Sigmoid colon (tissue), 7 donors: Measurements from ENCODE around the gene FBXL17. TPM values are rescaled to one million over a fixed set of nuclear protein-coding genes. Genes with fewer than 3 reads are reported as not detected.

Experiments used
- DNase-seq: peaks from one replicate; pipeline ENCODE4 v3.0.0-alpha.2; 2019
- H3K27ac ChIP-seq, 4 donors: fragments of 200-600 bp; sonication (generic); one replicate each; pipeline ENCODE4 v1.5.1; 2016 to 2019; ENCODE audit warnings: mild to moderate bottlenecking in 1 of 4
- H3K27me3 ChIP-seq, 3 donors: fragments of 200-600 bp; sonication (generic); one replicate each; pipeline ENCODE4 v1.5.1; 2019; ENCODE audit warnings: mild to moderate bottlenecking in 1 of 3
- H3K36me3 ChIP-seq, 4 donors: fragments of 200-600 bp; sonication (generic); one replicate each; pipeline ENCODE4 v1.5.1; 2016 to 2019
- H3K4me1 ChIP-seq, 4 donors: fragments of 200-600 bp; sonication (generic); one replicate each; pipeline ENCODE4 v1.5.1; 2017 to 2019
- H3K4me3 ChIP-seq, 4 donors: fragments of 200-600 bp; sonication (generic); one replicate each; pipeline ENCODE4 v1.5.1; 2017 to 2019; ENCODE audit warnings: mild to moderate bottlenecking in 2 of 4, moderate library complexity in 1 of 4
- H3K9me3 ChIP-seq, 4 donors: fragments of 200-600 bp in 3 of 4; sonication (generic) in 3 of 4; one replicate each; pipeline versions ENCODE4 v1.5.1 to v1.6.1; 2013 to 2019
- EP300 ChIP-seq, 4 donors: sonication (generic); formaldehyde crosslinking; IDR thresholded peaks; one replicate each; pipeline ENCODE4 v1.6.1; 2017; ENCODE audit warnings: antibody characterized with exemption in 4 of 4
- POLR2A ChIP-seq, 2 donors: fragments of 450-650 bp; IDR thresholded peaks; one replicate each; pipeline ENCODE4 v1.6.1; 2016; ENCODE audit warnings: antibody characterized with exemption in 2 of 2, mild to moderate bottlenecking in 2 of 2, moderate library complexity in 2 of 2
- POLR2AphosphoS5 ChIP-seq, 4 donors: sonication (generic); formaldehyde crosslinking; IDR thresholded peaks; one replicate each; pipeline ENCODE4 v1.6.1; 2017; ENCODE audit warnings: antibody characterized with exemption in 4 of 4
- WGBS, 2 donors: extraction: QIAGEN DNeasy Blood & Tissue Kit; methylation state at CpG; one replicate each; pipeline ENCODE4 v1.1.7; 2013; 5-methylcytosine and 5-hydroxymethylcytosine counted together
- intact Hi-C: fragments of 100-400 bp; cut with DNase I; formaldehyde crosslinking; loops from one replicate; pipeline ENCODE4 v1.15.1; 2023
- polyA plus RNA-seq, 3 donors: library from polyadenylated mRNA; stranded (reverse); fragments of 200-250 nt; gene quantifications; one replicate each; pipeline ENCODE4 v1.2.3, GENCODE V29; 2013
- total RNA-seq, 4 donors: library from RNA; depleted of rRNA; stranded (reverse); fragments of >200 nt; gene quantifications; one replicate each; pipeline ENCODE4 v1.1.0, GENCODE V29; 2016
- TF ChIP-seq, protein P1 (sequence below), 4 experiments: fragments of 450-650 bp in 3 of 4; fragments of 200-600 bp in 1 of 4; IDR thresholded peaks; one replicate each; pipeline ENCODE4 v1.5.1; 2016 to 2019; ENCODE audit warnings: antibody characterized with exemption in 4 of 4, mild to moderate bottlenecking in 3 of 4, moderate library complexity in 2 of 4
- donor health status: healthy with polysubstance abuse.
- donor health status: Bipolar disorder and iron deficiency.
- donor health status: healthy.

Gene FBXL17
- total and polyA plus RNA-seq, 7 donors, result 8.2 to 22.5 (median 16.6) TPM

- H3K27me3 ChIP-seq, result no peaks in the 10 kb centered on the region
- H3K36me3 ChIP-seq, result no peaks in the 10 kb centered on the region
- DNase-seq, result no peak
- H3K4me1 ChIP-seq, result no peaks in the 10 kb centered on the region
- intact Hi-C loops, result no loop called here
- no peaks in the 10 kb centered on the region for H3K9me3 ChIP-seq
- no peak for TF ChIP-seq POLR2A (IDR thresholded peaks at IDR 0.05)
- WGBS, 2 donors, result 74 to 89% methylated on average over 3 of the region's 3 CpGs
- H3K27ac ChIP-seq, result no peak overlapping the region
- no peak overlapping the region for H3K4me3 ChIP-seq
Observed at GRCh38 chr5:107957051-107957450, 424.8 kb downstream of the FBXL17 start.

- H3K36me3 ChIP-seq, result no peaks in the 10 kb centered on the region
- WGBS, 2 donors, result 79 to 88% methylated on average over 3 of the region's 3 CpGs
- intact Hi-C loops, result no loop called here
- no peaks in the 10 kb centered on the region for H3K4me1 ChIP-seq
- H3K9me3 ChIP-seq, result no peaks in the 10 kb centered on the region
- DNase-seq, result no peak
- TF ChIP-seq POLR2AphosphoS5 (IDR thresholded peaks at IDR 0.05) (no peak), EP300 (IDR thresholded peaks at IDR 0.05) (no peak), POLR2A (IDR thresholded peaks at IDR 0.05) (no peak)
- TF ChIP-seq, protein P1, sequence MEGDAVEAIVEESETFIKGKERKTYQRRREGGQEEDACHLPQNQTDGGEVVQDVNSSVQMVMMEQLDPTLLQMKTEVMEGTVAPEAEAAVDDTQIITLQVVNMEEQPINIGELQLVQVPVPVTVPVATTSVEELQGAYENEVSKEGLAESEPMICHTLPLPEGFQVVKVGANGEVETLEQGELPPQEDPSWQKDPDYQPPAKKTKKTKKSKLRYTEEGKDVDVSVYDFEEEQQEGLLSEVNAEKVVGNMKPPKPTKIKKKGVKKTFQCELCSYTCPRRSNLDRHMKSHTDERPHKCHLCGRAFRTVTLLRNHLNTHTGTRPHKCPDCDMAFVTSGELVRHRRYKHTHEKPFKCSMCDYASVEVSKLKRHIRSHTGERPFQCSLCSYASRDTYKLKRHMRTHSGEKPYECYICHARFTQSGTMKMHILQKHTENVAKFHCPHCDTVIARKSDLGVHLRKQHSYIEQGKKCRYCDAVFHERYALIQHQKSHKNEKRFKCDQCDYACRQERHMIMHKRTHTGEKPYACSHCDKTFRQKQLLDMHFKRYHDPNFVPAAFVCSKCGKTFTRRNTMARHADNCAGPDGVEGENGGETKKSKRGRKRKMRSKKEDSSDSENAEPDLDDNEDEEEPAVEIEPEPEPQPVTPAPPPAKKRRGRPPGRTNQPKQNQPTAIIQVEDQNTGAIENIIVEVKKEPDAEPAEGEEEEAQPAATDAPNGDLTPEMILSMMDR (IDR thresholded peaks at IDR 0.05), result no peak
- no peaks in the 10 kb centered on the region for H3K27me3 ChIP-seq
- no peak overlapping the region for H3K4me3 ChIP-seq
- no peak overlapping the region for H3K27ac ChIP-seq
Observed at GRCh38 chr5:107955321-107955720, 426.6 kb downstream of the FBXL17 start.

DNA sequence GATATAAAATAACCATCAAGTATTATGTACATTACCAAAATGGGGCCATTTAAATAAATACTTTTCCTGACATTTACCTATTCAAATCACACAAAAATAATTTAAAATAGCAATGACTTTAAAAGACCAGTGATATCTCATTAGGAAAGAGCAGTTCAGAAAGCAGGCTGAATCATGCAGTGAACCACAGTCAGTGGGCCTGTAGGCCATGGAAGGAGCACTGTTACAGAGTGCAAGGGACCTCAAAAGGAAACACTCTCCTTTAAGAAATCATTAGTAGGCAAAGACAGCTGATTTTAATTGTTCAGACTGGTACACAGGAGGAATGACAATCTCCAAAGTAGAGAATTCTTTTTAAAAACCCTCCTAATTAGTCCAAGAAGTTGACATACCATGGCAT, 427.6 kb downstream of the FBXL17 start:
- Histone ChIP-seq H3K27me3 (no peaks in the 10 kb centered on the region), H3K9me3 (no peaks in the 10 kb centered on the region), H3K4me3 (no peak overlapping the region), H3K36me3 (no peaks in the 10 kb centered on the region), H3K4me1 (no peaks in the 10 kb centered on the region), H3K27ac (no peak overlapping the region)
- no peak for DNase-seq
- TF ChIP-seq EP300 (IDR thresholded peaks at IDR 0.05), result no peak
- TF ChIP-seq, protein P1 (IDR thresholded peaks at IDR 0.05), result no peak
- no peak for TF ChIP-seq POLR2AphosphoS5 (IDR thresholded peaks at IDR 0.05)
- TF ChIP-seq POLR2A (IDR thresholded peaks at IDR 0.05), result no peak
- intact Hi-C loops, result no loop called here

DNA sequence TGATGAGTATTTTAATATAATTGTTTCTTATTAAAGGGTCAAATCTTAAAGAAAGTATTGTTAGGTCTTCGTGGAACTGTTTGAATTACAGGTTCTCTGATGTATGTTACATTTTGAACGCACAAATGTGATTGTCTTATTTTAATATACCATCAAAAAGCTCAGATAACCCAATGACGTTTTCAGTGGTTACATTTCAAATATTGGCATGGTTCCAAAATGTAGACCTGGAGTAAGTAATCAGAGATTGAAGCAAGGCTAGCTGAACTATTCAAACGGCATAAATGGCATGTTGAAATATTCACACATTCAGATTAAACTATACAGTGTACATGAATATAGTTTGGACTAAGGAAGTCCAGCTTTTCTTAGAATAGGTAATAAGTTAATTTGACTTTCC, 429.4 kb downstream of the FBXL17 start:
- Histone ChIP-seq H3K36me3 (no peaks in the 10 kb centered on the region), H3K27me3 (no peaks in the 10 kb centered on the region), H3K9me3 (no peaks in the 10 kb centered on the region), H3K4me3 (no peak overlapping the region), H3K27ac (no peak overlapping the region), H3K4me1 (peaks cover 0 to 4% (median 0%) of the 10 kb centered on the region in 4 donors)
- TF ChIP-seq POLR2AphosphoS5 (IDR thresholded peaks at IDR 0.05), result no peak
- no peak for TF ChIP-seq POLR2A (IDR thresholded peaks at IDR 0.05)
- no peak for TF ChIP-seq EP300 (IDR thresholded peaks at IDR 0.05)
- TF ChIP-seq, protein P1 (IDR thresholded peaks at IDR 0.05), result no peak
- DNase-seq, result no peak
- WGBS, 2 donors, result 68 to 79% methylated on average over 4 of the region's 4 CpGs
- intact Hi-C loops, result no loop called here

DNA sequence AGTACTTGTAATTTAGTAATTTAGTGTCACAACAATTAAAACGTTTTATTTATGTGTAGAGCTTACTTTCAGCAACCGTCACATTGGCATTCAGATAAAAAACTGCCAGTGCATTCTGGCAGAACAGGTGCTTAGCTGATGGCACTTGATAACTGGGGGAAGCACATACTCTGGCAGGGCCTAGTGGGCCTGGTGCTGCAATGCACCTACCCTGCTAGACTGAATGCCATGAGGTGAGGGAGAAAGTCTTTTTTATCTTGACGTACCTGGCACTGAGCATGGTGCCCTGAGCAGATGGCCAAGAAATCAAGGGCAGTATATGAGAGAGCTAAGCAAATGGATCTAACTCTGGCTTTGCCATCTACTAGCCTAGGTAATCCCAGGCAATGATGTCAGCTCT, 430.6 kb downstream of the FBXL17 start:
- Histone ChIP-seq H3K4me1 (peaks cover 0 to 4% (median 0%) of the 10 kb centered on the region in 4 donors), H3K36me3 (no peaks in the 10 kb centered on the region), H3K27me3 (no peaks in the 10 kb centered on the region), H3K27ac (no peak overlapping the region), H3K4me3 (no peak overlapping the region), H3K9me3 (no peaks in the 10 kb centered on the region)
- 85 to 91% methylated on average over 3 of the region's 3 CpGs for WGBS, 2 donors
- TF ChIP-seq POLR2A (IDR thresholded peaks at IDR 0.05) (no peak), EP300 (IDR thresholded peaks at IDR 0.05) (no peak), POLR2AphosphoS5 (IDR thresholded peaks at IDR 0.05) (no peak)
- TF ChIP-seq, protein P1 (IDR thresholded peaks at IDR 0.05), result no peak
- intact Hi-C loops, result no loop called here
- DNase-seq, result no peak
